ENCODE data around the gene HS3ST2. TPM values are rescaled to one million over a fixed set of nuclear protein-coding genes. Genes with fewer than 3 reads are reported as not detected.

Gene HS3ST2
- polyA plus RNA-seq, 1 experiment: not detected

DNA sequence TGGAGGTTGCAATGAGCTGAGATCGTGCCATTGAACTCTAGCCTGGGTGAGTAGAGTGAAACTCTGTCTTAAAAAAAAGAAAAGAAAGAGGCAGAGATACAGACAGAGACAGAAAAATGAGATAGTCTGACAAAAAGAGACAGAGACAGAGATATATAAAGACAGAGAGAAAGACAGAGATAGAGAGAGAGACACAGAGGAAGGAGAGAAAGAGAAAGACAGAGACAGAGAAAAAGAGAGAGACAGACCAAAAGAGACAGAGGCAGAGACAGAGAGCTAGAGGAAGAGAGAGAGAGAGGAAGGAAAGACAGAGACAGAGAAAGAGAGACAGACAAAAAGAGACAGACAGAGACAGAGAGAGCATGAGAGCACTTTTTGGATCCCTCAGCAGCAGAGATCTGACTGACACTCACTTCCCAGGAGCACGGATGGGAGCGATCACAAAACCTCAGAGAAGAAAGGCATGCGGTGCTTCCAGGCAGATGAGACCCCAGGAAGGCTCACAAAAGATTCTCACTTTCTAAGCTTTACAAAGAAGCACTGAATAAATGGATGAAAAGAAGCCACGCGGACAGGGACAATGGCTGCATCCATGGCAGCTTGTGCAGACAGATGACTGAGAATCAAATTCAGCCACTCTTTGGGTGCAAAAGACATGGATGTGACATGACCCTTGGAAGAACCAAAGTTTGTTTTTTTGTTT is 38.6 kb upstream of the HS3ST2 start:
- TF ChIP-seq, protein P1, sequence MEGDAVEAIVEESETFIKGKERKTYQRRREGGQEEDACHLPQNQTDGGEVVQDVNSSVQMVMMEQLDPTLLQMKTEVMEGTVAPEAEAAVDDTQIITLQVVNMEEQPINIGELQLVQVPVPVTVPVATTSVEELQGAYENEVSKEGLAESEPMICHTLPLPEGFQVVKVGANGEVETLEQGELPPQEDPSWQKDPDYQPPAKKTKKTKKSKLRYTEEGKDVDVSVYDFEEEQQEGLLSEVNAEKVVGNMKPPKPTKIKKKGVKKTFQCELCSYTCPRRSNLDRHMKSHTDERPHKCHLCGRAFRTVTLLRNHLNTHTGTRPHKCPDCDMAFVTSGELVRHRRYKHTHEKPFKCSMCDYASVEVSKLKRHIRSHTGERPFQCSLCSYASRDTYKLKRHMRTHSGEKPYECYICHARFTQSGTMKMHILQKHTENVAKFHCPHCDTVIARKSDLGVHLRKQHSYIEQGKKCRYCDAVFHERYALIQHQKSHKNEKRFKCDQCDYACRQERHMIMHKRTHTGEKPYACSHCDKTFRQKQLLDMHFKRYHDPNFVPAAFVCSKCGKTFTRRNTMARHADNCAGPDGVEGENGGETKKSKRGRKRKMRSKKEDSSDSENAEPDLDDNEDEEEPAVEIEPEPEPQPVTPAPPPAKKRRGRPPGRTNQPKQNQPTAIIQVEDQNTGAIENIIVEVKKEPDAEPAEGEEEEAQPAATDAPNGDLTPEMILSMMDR (IDR thresholded peaks at IDR 0.05; ENCODE audit: low read depth, low read length): no peak
- CTCF ChIA-PET: no interaction called here

DNA sequence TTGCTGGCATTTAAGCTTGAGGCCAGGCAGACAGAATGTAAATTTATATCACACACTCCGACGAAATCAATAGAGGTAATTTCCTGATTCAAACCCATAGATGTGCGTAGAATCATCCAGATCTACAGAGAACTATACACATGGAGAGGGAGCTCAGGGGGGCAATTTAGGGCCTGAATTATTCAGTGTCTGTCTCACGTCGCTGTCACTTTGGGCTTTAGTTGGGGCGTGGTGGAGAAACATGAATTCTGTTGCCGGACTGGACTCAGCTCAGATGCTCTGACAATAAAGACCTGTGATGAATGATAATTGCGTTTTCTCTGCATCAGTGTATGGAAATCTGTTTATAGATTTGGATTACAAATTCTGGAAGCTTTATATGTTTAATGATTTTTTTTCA is 32.5 kb upstream of the HS3ST2 start:
- POLR2A ChIA-PET: no interaction called here
- no peak overlapping the region for H3K4me3 ChIP-seq (ENCODE audit: low read depth, low read length)
- H3K9me3 ChIP-seq (ENCODE audit: control insufficient read depth, insufficient read depth, low read length): no peaks in the 10 kb centered on the region
- DNase-seq (ENCODE audit: low read depth, low spot score): no peak
- no peak overlapping the region for H3K27ac ChIP-seq (ENCODE audit: low read depth, low read length)
- TF ChIP-seq, protein P1 (IDR thresholded peaks at IDR 0.05; ENCODE audit: low read depth, low read length): no peak
- CTCF ChIA-PET: no interaction called here
- no peaks in the 10 kb centered on the region for H3K27me3 ChIP-seq (ENCODE audit: control insufficient read depth, insufficient read depth, low read length)

More for the DNA sequence above, 38.6 kb upstream of the HS3ST2 start:
- H3K9me3 ChIP-seq (ENCODE audit: control insufficient read depth, insufficient read depth, low read length): no peaks in the 10 kb centered on the region
- no peak for DNase-seq (ENCODE audit: low read depth, low spot score)
- POLR2A ChIA-PET: no interaction called here
- H3K27me3 ChIP-seq (ENCODE audit: control insufficient read depth, insufficient read depth, low read length): no peaks in the 10 kb centered on the region
- H3K4me3 ChIP-seq (ENCODE audit: low read depth, low read length): no peak overlapping the region
- H3K27ac ChIP-seq (ENCODE audit: low read depth, low read length): no peak overlapping the region

DNA sequence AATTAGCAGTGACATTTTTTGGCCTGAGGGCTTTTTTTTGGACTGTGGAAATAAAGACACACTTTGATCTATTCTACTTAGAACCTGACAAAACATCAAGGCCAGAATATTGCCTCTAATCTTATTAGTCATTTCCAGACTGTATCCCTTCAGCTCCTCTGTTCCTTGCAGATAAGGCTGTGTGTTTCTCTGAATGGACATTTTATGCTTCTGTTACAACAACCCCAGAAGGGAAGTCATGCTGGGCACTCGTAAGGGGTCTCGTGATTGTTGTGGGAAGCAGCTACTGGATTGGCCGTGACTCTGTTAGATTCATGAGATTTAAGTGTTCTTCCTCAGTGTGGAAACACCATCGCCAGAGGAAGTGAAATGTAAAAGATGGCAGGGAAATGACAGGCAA is 31.6 kb upstream of the HS3ST2 start:
- Histone ChIP-seq H3K4me3 (ENCODE audit: low read depth, low read length) (no peak overlapping the region), H3K27me3 (ENCODE audit: control insufficient read depth, insufficient read depth, low read length) (no peaks in the 10 kb centered on the region), H3K27ac (ENCODE audit: low read depth, low read length) (no peak overlapping the region), H3K9me3 (ENCODE audit: control insufficient read depth, insufficient read depth, low read length) (no peaks in the 10 kb centered on the region)
- POLR2A ChIA-PET: no interaction called here
- DNase-seq (ENCODE audit: low read depth, low spot score): no peak
- TF ChIP-seq, protein P1 (IDR thresholded peaks at IDR 0.05; ENCODE audit: low read depth, low read length): no peak
- CTCF ChIA-PET: no interaction called here

DNA sequence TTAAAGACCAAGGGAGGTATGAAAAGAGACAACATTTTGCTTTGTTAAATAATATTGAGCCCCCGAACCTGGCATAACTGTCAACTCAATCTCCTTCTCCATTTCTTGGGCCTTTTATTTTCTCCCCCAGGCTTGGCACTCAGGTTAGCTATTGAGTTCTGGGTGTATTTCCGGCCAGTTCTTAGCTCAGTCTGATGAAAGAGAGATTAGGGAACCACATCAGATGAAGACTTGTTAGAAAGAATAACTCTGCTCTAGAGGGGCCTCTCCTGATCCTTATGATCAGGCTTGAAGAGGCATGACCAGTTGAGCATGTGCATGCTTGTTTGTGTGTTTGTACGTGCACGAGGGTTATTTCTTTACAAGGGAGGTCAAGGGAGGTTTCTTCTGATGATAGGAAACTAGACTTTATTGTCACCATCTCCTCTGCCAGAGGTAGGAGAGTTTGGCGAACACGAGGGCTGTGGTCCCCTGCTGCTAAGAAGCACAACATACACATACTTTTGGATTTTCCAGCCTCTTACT is 29.2 kb upstream of the HS3ST2 start:
- ChIA-PET CTCF (no interaction called here), POLR2A (no interaction called here)
- no peak for DNase-seq (ENCODE audit: low read depth, low spot score)
- Histone ChIP-seq H3K4me3 (ENCODE audit: low read depth, low read length) (no peak overlapping the region), H3K27ac (ENCODE audit: low read depth, low read length) (no peak overlapping the region), H3K27me3 (ENCODE audit: control insufficient read depth, insufficient read depth, low read length) (no peaks in the 10 kb centered on the region), H3K9me3 (ENCODE audit: control insufficient read depth, insufficient read depth, low read length) (no peaks in the 10 kb centered on the region)
- TF ChIP-seq, protein P1 (IDR thresholded peaks at IDR 0.05; ENCODE audit: low read depth, low read length): no peak

DNA sequence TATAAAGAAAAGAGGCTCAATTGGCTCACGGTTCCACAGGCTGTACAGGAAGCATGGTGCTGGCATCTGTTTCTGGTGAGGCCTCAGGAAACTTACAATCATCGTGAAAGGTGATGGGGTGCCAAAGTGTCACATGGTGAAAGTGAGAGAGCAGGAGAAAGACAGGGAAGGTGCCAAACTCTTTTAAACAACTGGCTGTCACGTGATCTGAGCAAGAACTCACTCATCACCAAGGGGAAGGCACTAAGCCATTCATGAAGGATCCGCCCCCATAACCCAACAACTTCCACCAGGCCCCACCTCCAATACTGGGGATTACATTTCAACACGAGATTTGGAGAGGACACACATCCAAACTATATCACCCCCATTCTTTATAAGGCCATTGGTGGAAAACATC is 28.4 kb upstream of the HS3ST2 start:
- Histone ChIP-seq H3K27ac (ENCODE audit: low read depth, low read length) (no peak overlapping the region), H3K9me3 (ENCODE audit: control insufficient read depth, insufficient read depth, low read length) (no peaks in the 10 kb centered on the region), H3K4me3 (ENCODE audit: low read depth, low read length) (no peak overlapping the region), H3K27me3 (ENCODE audit: control insufficient read depth, insufficient read depth, low read length) (no peaks in the 10 kb centered on the region)
- CTCF ChIA-PET: no interaction called here
- DNase-seq (ENCODE audit: low read depth, low spot score): no peak
- POLR2A ChIA-PET: no interaction called here
- TF ChIP-seq, protein P1 (IDR thresholded peaks at IDR 0.05; ENCODE audit: low read depth, low read length): no peak

All from AG04450 (cell line).